ENCODE data around the gene CDIPT. TPM values are rescaled to one million over a fixed set of nuclear protein-coding genes. Genes with fewer than 3 reads are reported as not detected.

The CDIPT gene
- total RNA-seq, 1 donor from 2014 or later = 49.7 TPM

DNA sequence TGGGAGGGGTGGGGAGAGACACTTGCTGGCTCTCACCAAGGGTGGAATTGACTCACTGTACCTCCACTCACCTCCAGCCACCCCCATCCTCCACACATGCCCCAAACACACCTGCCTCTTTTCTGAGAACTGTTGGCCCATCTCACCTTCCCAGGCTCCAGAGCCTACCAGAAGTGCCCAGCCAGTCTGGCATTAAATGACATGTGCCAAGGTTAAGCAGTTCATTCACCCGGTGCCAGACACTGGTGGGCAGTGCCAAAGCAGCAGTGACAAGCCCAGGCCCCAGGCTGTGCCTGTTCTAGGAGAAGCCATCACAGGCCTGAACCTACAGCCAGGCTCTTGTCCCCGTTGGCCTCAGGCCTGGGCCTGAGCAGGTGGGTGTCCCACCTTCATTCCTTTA lies 31.5 kb downstream of the CDIPT start:
- H3K4me3 Mint-ChIP-seq = no peak overlapping the region
- TF ChIP-seq CTCF (IDR thresholded peaks at IDR 0.05; ENCODE audit: unreplicated experiment) = no peak
- no peaks in the 10 kb centered on the region for H3K36me3 Mint-ChIP-seq
- H3K27me3 Mint-ChIP-seq (ENCODE audit: low read depth) = no peaks in the 10 kb centered on the region
- DNase-seq (ENCODE audit: low spot score in 2 of 2, unreplicated experiment in 2 of 2) = no peak
- H3K4me1 Mint-ChIP-seq = no peaks in the 10 kb centered on the region
- H3K27ac Mint-ChIP-seq = no peak overlapping the region
- H3K9me3 Mint-ChIP-seq = no peaks in the 10 kb centered on the region

DNA sequence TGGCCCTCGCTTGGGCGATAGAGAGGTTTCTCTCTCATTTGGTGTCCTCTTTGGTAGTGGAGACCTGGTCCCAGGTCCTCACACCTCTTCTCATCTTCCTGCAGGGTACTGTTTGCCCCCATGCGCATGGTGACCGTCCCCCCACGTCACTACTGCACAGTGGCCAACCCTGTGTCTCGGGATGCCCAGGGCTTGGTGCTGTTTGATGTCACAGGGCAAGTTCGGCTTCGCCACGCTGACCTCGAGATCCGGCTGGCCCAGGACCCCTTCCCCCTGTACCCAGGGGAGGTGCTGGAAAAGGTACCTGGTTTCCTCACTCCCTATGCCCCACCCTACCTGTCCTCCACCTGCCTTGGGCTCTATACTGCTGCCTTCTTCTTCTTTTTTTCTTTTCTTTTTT lies 32.3 kb downstream of the CDIPT start:
- H3K4me3 Mint-ChIP-seq = no peak overlapping the region
- no peaks in the 10 kb centered on the region for H3K4me1 Mint-ChIP-seq

DNA sequence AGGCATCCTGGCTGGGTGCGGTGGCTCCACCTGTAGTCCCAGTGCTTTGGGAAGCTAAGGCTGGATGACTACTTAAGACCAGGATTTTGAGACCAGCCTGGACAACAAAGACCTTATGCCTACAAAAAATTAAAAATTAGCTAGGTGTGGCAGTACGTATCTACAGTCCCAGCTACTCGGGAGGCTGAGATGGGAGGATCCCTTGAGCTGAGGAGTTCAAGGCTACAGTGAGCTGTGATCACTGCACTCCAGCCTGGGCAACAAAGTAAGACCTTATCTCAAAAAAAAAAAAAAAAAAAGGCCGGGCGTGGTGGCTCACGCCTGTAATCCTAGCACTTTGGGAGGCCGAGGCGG lies 36.7 kb downstream of the CDIPT start:
- no peak for TF ChIP-seq CTCF (IDR thresholded peaks at IDR 0.05; ENCODE audit: unreplicated experiment)
- Mint-ChIP-seq H3K4me1 (peaks cover 9% of the 10 kb centered on the region), H3K36me3 (no peaks in the 10 kb centered on the region), H3K27ac (no peak overlapping the region), H3K4me3 (no peak overlapping the region), H3K27me3 (ENCODE audit: low read depth) (no peaks in the 10 kb centered on the region), H3K9me3 (no peaks in the 10 kb centered on the region)
- no peak for DNase-seq (ENCODE audit: low spot score in 2 of 2, unreplicated experiment in 2 of 2)

More for the DNA sequence above, 32.3 kb downstream of the CDIPT start:
- DNase-seq (ENCODE audit: low spot score in 2 of 2, unreplicated experiment in 2 of 2) = no peak
- no peaks in the 10 kb centered on the region for H3K36me3 Mint-ChIP-seq
- H3K9me3 Mint-ChIP-seq = no peaks in the 10 kb centered on the region
- no peaks in the 10 kb centered on the region for H3K27me3 Mint-ChIP-seq (ENCODE audit: low read depth)
- H3K27ac Mint-ChIP-seq = no peak overlapping the region
- TF ChIP-seq CTCF (IDR thresholded peaks at IDR 0.05; ENCODE audit: unreplicated experiment) = no peak

- TF ChIP-seq CTCF (IDR thresholded peaks at IDR 0.05; ENCODE audit: unreplicated experiment) = no peak
- DNase-seq (ENCODE audit: low spot score in 2 of 2, unreplicated experiment in 2 of 2) = no peak
- Mint-ChIP-seq H3K4me3 (no peak overlapping the region), H3K27me3 (ENCODE audit: low read depth) (no peaks in the 10 kb centered on the region), H3K36me3 (no peaks in the 10 kb centered on the region), H3K4me1 (peaks cover 15% of the 10 kb centered on the region), H3K9me3 (no peaks in the 10 kb centered on the region), H3K27ac (peak overlapping the region; percentile 16)
Observed at GRCh38 chr16:29825145-29826044, 37.6 kb downstream of the CDIPT start.

DNA sequence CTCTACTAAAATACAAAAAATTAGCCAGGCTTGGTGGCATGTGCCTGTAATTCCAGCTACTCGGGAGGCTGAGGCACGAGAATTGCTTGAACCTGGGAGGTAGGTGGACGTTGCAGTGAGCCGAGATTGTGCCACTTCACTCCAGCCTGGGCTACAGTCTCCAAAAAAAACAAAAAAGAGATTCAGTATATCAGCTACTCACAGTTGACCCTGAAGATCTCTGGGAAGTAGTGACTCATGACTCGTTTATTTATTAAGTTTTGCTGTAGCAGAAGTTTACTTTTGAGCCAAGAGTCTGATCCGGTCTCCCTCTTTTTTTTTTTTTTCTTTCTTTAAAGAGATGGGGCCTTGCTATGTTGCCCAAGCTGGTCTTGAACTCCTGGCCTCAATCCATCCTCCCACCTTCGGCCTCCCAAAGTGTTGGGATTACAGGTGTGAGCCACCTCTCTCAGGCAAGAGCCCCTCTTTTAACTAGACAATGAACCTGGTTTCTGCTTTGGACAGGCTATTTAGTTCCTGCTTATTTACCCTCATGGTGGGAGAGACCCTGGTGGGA lies 38.4 kb downstream of the CDIPT start:
- H3K27ac Mint-ChIP-seq = no peak overlapping the region
- no peaks in the 10 kb centered on the region for H3K9me3 Mint-ChIP-seq
- H3K27me3 Mint-ChIP-seq (ENCODE audit: low read depth) = no peaks in the 10 kb centered on the region
- no peaks in the 10 kb centered on the region for H3K36me3 Mint-ChIP-seq
- TF ChIP-seq CTCF (IDR thresholded peaks at IDR 0.05; ENCODE audit: unreplicated experiment) = no peak
- H3K4me1 Mint-ChIP-seq = peaks cover 21% of the 10 kb centered on the region
- no peak for DNase-seq (ENCODE audit: low spot score in 2 of 2, unreplicated experiment in 2 of 2)
- no peak overlapping the region for H3K4me3 Mint-ChIP-seq

Data from mesothelial cell of epicardium (in vitro differentiated cells).